Nephron (organoid): ENCODE data around the gene PPP2R1A.
"Not testable (repeated sequence)": the region's sequence is repeated elsewhere in the genome, so short reads cannot be mapped to it uniquely, and the experiment has no call there.

Experiments used
- H3K27ac Mint-ChIP-seq, 3 experiments: 2 replicates each; pipeline ENCODE4 v1.8.0; 2020; ENCODE audit warnings: mixed read lengths in 3 of 3, mild to moderate bottlenecking in 2 of 3, moderate library complexity in 1 of 3
- H3K27me3 Mint-ChIP-seq: 2 replicates; pipeline ENCODE4 v1.8.0; 2021; ENCODE audit warnings: low read depth, mild to moderate bottlenecking, moderate library complexity, mixed read lengths
- H3K36me3 Mint-ChIP-seq: 2 replicates; pipeline ENCODE4 v1.8.0; 2020; ENCODE audit warnings: low read depth, mixed read lengths
- H3K4me1 Mint-ChIP-seq: 2 replicates; pipeline ENCODE4 v1.8.0; 2020; ENCODE audit warnings: mixed read lengths
- H3K4me3 Mint-ChIP-seq, 3 experiments: 2 replicates each; pipeline ENCODE4 v1.8.0; 2020; ENCODE audit warnings: mild to moderate bottlenecking in 3 of 3, mixed read lengths in 3 of 3, moderate library complexity in 2 of 3
- H3K9me3 Mint-ChIP-seq: 2 replicates; pipeline ENCODE4 v1.8.0; 2020; ENCODE audit warnings: mixed read lengths
- CTCF ChIP-seq, 3 experiments: fragments of 200-600 bp; sonication (generic); IDR thresholded peaks; one replicate each; pipeline ENCODE4 v1.5.0; 2021; ENCODE audit warnings: antibody characterized with exemption in 3 of 3; ENCODE audit not compliant: unreplicated experiment in 3 of 3

PPP2R1A gene

GRCh38 chr19:52196256-52196967, 6.6 kb downstream of the PPP2R1A start:
- Mint-ChIP-seq H3K36me3 (peaks cover 70% of the 10 kb centered on the region), H3K4me1 (peaks cover 19% of the 10 kb centered on the region), H3K27me3 (no peaks in the 10 kb centered on the region), H3K9me3 (no peaks in the 10 kb centered on the region), H3K27ac (no peak overlapping the region), H3K4me3 (no peak overlapping the region)
- TF ChIP-seq CTCF (IDR thresholded peaks at IDR 0.05; ENCODE audit: unreplicated experiment in 3 of 3), result no peak

GRCh38 chr19:52197964-52198363, 8.1 kb downstream of the PPP2R1A start:
- H3K36me3 Mint-ChIP-seq, result peaks cover 70% of the 10 kb centered on the region
- H3K27me3 Mint-ChIP-seq, result no peaks in the 10 kb centered on the region
- H3K27ac Mint-ChIP-seq, result no peak overlapping the region
- H3K4me3 Mint-ChIP-seq, result no peak overlapping the region
- no peaks in the 10 kb centered on the region for H3K9me3 Mint-ChIP-seq
- TF ChIP-seq CTCF (IDR thresholded peaks at IDR 0.05; ENCODE audit: unreplicated experiment in 3 of 3), result no peak
- H3K4me1 Mint-ChIP-seq, result peaks cover 11% of the 10 kb centered on the region

GRCh38 chr19:52198678-52199077, 8.8 kb downstream of the PPP2R1A start:
- no peaks in the 10 kb centered on the region for H3K27me3 Mint-ChIP-seq
- H3K36me3 Mint-ChIP-seq, result peaks cover 72% of the 10 kb centered on the region
- no peak overlapping the region for H3K4me3 Mint-ChIP-seq
- H3K4me1 Mint-ChIP-seq, result peaks cover 11% of the 10 kb centered on the region
- no peak overlapping the region for H3K27ac Mint-ChIP-seq
- no peaks in the 10 kb centered on the region for H3K9me3 Mint-ChIP-seq
- TF ChIP-seq CTCF (IDR thresholded peaks at IDR 0.05; ENCODE audit: unreplicated experiment in 3 of 3), result no peak

GRCh38 chr19:52200044-52200443, 10.2 kb downstream of the PPP2R1A start:
- no peak for TF ChIP-seq CTCF (IDR thresholded peaks at IDR 0.05; ENCODE audit: unreplicated experiment in 3 of 3)
- peak overlapping the region in 2 of 3 experiments; percentile 21 to 49 for H3K27ac Mint-ChIP-seq
- no peaks in the 10 kb centered on the region for H3K27me3 Mint-ChIP-seq
- peaks cover 11% of the 10 kb centered on the region for H3K4me1 Mint-ChIP-seq
- H3K9me3 Mint-ChIP-seq, result no peaks in the 10 kb centered on the region
- no peak overlapping the region for H3K4me3 Mint-ChIP-seq
- peaks cover 73% of the 10 kb centered on the region for H3K36me3 Mint-ChIP-seq

- not testable (repeated sequence) for H3K9me3 Mint-ChIP-seq, H3K27ac Mint-ChIP-seq, H3K27me3 Mint-ChIP-seq, H3K4me3 Mint-ChIP-seq
- Mint-ChIP-seq H3K36me3 (peaks cover 75% of the 10 kb centered on the region), H3K4me1 (peaks cover 11% of the 10 kb centered on the region)
These were observed 11.0 kb downstream of the PPP2R1A start for GRCh38 chr19:52200755-52201391.

GRCh38 chr19:52206481-52206880, 16.6 kb downstream of the PPP2R1A start:
- Mint-ChIP-seq H3K27ac (no peak overlapping the region), H3K9me3 (no peaks in the 10 kb centered on the region), H3K4me1 (no peaks in the 10 kb centered on the region), H3K27me3 (no peaks in the 10 kb centered on the region), H3K36me3 (peaks cover 90% of the 10 kb centered on the region), H3K4me3 (no peak overlapping the region)
- TF ChIP-seq CTCF (IDR thresholded peaks at IDR 0.05; ENCODE audit: unreplicated experiment in 3 of 3), result no peak
